ENCODE results near the gene TMOD1.

DNA sequence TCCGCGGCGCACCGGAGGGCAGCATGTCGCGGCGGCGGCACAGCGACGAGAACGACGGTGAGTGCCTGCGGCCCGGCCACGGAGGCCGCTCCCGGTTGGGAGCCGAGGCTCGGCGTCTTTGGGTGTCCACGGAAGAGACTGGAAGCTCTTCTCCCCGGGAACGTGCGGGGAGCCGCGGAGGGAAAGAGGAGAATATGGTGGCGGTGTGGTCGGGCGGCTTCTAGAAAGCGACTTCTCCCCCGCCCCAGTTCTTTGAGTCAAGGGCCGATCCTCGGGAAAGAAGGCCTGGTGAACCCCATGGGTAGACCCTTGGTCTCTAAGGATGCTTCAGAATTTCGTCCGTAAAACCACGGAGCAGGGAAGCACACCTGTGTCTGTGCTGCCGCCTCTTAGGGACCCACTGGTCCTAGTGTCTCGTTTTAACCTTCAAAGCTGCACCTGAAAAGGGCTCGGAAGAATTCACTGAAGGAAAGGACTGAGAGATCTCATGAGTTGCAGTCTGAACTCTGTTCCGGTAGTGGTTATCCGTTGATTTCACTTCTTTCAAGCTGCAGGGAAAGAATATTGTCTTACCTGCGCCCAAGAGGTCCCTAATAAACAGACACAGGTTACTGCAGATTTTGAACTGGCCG lies 132.5 kb downstream of the TMOD1 start:
- TF ChIP-seq POLR2A (IDR thresholded peaks at IDR 0.05; ENCODE audit: low read depth, low read length) (no peak), POLR2AphosphoS5 (IDR thresholded peaks at IDR 0.05; ENCODE audit: low read depth, low read length) (0 out of 2 replicates have a peak, but pooled peaks have one; percentile 84), TAF1 (IDR thresholded peaks at IDR 0.05; ENCODE audit: borderline replicate concordance, low read depth, low read length) (no peak)
